Measurements from ENCODE around the gene ARID4A.
"Not testable (repeated sequence)": the region's sequence is repeated elsewhere in the genome, so short reads cannot be mapped to it uniquely, and the experiment has no call there.

ARID4A gene

DNA sequence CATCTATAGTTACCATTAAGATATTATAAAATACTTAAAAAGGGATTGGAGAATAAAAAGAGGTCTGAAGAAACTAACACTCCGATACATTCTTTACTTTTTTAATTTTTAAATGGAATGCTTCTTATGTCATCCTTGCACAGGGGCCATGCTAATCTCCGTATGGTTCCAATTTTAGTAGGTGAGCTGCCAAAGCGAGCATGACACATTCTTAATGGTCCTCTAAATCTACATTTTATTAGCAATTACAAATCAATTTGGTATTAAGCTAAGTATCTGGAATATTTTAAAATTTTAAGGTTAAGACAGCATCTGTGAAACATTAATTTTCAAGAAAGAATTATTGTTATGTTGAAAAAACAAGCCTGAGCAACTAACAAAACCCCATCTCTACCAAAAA, 6.2 kb upstream of the ARID4A start:
- no peak for DNase-seq

- DNase-seq: no peak
Measured at GRCh38 chr14:58294201-58294600, 4.2 kb upstream of the ARID4A start.

- no peak for DNase-seq
Measured at GRCh38 chr14:58296726-58297125, 1.6 kb upstream of the ARID4A start.

DNA sequence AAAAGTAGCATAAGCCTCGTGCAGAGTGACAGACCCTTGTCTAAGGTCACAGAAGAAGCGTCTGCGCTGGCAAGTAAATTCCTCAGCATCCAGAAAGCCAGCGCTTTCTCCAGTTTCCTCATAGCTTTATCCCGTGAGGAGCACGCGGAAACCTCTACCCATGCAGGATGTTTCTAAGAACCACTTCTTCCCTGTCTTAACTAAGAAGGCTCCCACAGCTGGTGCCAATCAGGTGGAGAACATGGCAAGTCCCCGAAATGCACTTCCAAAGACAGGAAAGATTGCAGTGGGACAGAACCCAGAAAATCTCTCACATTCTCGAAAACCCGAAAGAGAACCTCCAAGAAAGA, 968 bp upstream of the ARID4A start:
- DNase-seq: no peak

GRCh38 chr14:58297762-58298476, 436 bp upstream of the ARID4A start:
- peak; percentile 97 for DNase-seq

GRCh38 chr14:58299401-58300330, 1.3 kb downstream of the ARID4A start:
- DNase-seq: no peak

- DNase-seq: no peak
Measured at GRCh38 chr14:58301416-58301815, 3.1 kb downstream of the ARID4A start.

DNA sequence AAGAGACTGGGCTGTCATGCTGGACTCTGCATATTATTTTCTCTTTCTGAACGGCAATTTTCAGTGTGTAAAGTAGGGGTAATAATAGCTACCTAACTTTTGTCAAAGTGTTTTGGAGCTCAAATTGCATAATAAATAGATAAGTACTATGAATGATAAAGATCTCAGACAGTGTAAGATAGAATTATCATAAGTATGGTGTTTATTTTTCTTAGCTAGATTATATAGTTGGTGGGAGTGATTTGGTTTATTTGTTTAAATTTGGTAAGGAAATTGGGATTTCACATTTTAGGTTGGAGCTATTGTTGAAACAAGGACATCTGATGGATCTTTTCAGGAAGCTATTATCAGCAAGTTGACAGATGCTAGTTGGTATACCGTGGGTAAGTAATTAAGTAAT, 7.4 kb downstream of the ARID4A start:
- DNase-seq: no peak

DNA sequence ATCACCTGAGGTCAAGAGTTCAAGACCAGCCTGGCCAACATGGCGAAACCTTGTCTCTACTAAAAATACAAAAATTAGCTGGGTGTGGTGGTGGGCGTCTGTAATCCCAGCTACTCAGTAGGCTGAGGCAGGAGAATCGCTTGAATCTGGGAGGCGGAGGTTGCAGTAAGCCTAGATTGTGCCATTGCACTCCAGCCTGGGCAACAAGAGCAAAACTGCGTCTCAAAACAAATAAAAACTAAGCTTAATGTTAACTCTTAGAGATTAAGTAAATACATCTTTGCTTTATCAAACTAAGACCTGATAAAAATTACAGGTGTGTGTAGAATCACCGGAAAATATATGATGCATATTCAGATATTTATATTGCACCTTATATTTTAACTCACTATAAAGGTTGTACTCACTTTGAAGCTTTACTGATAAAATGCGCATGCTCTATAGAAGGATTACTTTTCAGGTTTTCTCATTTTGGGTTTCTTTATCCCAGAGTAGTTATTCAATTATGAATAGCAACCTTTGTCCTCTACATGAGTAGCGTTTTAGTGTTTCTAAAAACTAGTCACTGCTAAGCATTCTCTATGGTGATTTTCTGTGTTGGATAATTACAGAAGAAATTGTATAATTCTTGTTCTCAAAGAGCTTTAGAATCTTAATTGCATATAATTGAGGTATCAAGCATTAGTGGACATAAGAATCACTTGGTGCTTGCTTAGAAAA, 9.4 kb downstream of the ARID4A start:
- no peak for DNase-seq

- no peak for DNase-seq
Measured at GRCh38 chr14:58309086-58309485, 10.7 kb downstream of the ARID4A start.

- DNase-seq: no peak
Measured at GRCh38 chr14:58313699-58314098, 15.3 kb downstream of the ARID4A start.

DNA sequence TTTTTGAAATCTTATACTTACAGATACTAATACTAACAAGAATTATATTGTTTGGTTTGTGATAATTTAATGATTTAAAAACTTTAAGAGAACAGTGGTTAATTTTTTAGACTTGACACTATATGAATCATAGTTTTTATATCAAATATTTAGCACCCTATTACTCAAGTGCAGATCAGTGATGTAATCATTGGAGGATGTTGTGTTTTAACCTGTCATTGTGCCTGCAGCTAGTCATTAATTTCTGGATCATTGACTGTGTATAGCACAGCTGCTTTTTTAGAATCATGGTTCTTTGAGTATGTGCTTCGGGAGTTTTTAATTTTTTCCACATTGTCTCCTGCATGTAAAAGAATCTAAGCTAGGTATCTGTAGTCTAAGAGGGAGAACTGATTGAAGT, 17.3 kb downstream of the ARID4A start:
- DNase-seq: no peak

DNA sequence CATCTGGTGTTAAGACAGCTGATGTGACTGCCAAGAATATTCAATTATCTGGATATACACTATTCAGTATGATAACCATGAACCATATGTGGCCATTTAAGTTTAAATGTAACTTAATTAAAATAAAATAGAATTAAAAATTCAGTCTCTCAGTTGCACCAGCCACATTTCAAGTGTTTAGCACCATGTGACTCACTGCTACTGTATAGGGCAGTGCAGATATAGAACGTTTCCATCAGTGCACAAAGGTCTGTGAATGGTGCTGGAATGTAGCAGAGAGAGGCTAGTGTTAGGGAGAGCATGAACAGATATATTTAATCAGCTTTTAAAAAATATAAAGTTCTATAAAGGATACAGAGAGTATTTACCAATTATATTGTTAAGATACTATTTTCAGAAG, 28.7 kb downstream of the ARID4A start:
- no peak for DNase-seq

GRCh38 chr14:58331111-58331510, 32.8 kb downstream of the ARID4A start:
- DNase-seq: no peak

DNA sequence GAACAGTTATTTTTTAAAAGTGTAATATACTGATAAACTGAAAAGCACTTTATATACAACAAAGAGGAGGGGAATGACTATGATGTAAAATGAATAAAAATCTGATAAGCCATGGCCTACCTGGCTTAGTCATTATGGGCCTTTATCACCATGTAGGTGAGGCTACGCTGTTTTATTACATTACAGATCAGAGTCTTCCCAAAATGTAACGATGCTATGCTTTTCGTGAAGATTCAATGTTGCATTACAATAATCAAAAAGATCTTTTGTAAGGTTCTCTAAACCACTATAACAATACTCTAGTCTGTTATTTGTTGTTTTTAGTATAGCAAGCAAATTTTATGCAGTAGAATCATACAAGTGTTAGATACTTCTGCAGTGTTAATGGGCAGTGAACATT, 34.2 kb downstream of the ARID4A start:
- DNase-seq: no peak

- DNase-seq: not testable (repeated sequence)
Measured at GRCh38 chr14:58339666-58340065, 41.3 kb downstream of the ARID4A start.

DNA sequence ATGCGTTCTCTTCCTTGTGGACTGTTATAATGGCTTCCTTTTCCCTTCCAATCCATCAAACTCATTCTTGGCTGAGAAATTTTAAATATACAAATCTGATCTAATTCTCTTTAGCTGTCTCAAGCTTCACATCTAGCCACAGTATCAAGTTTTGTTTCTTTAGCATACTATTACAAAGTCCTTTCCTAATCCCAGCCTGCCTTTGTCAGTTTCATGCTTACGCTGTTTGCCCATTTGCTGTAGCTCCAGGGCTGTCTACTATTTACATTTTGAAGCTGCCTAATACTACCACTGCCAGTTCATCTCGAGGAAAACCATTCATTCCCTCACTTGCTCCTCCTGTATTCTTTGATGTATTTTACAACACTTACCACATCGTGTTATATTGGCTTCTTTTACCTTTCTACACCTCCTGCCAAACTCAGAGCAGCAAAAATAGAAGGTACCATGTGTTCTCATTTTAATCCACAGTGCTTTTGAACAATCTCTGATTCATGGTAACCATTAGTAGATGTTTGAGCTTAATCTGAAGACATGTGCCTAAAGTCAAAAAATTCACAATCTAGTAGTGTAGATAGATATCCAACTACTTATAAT, 42.9 kb downstream of the ARID4A start:
- no peak for DNase-seq

GRCh38 chr14:58343535-58343934, 45.2 kb downstream of the ARID4A start:
- DNase-seq: not testable (repeated sequence)

DNA sequence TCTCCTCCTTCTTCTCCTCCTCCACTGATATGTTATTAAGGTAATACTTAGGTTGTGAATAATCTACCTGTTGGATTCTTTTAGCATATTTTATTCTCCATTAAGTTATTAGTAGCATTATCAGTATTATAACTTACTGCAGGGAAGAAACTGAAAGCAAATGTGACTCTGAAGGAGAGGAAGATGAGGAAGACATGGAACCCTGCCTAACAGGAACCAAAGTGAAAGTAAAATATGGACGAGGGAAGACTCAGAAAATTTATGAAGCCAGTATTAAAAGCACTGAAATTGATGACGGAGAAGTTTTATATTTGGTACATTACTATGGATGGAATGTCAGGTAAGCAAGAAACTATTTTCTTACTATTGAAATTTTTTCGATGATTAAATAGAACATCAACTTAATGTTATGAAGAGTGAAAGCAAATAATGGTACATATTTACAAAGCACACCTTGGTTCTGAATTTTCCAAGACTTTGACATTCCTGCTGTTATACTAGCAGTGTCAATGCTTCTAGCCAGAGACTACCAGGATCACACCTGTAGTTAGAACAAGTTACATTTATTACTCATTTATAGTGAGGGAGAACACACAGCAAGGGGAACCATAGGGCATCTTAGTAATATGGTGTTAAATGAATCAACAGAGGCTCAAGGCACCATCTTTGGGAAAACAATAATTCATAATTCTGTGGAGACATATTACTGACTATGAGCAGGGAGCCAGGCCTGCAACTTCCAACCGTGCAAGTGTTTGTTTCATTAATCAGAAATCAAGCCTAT, 55.4 kb downstream of the ARID4A start:
- DNase-seq: no peak

DNA sequence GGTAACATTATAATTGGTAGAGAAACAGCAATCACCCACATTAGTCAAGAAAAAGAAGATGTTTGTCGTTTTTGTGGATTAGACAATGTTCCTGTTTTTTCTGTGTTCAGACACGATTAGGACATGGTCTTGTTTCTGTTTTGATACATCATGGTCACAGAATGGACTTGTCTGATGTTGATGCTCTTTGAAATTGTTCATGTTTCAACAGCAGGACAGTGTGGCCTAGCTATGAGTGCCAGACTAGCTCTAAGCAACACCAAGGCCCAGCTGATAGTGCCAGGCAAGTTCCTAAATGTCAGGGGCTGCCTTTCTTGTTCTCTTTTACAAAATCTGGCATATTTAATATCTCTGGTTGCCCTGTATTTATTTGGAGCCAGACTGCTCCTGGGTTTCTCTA, 56.5 kb downstream of the ARID4A start:
- DNase-seq: no peak

- no peak for DNase-seq
Measured at GRCh38 chr14:58356268-58356667, 57.9 kb downstream of the ARID4A start.

DNA sequence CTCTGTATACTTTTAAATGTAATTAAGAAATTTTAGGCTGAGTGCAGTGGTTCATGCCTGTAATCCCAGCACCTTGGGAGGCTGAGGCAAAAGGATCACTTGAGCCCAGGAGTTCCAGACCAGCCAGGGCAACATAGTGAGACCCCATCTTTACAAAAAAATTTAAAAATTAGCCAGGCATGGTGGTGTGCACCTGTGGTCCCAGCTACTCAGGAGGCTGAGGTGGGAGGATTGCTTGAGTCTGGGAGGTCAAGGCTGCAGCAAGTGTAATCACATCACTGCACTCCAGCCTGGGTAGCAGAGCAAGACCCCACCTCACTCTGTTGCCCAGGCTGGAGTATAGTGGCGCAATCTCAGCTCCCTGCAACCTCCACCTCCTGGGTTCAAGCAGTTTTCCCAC, 63.9 kb downstream of the ARID4A start:
- not testable (repeated sequence) for DNase-seq
